Measurements from ENCODE around the gene CTNNB1.
A peak's percentile ranks its signal among the peaks of the same experiment; 100 is the strongest.

CTNNB1 gene
- total RNA-seq: 364 to 402 reads per million in 2 donors

GRCh38 chr3:41198950-41199865 lies at the start of gene CTNNB1:
Gene CTNNB1 (plus strand): TSS chr3:41199505. CDS start chr3:41224069, 24,564 bp downstream.
- DNase-seq: peak; percentile 84

DNA sequence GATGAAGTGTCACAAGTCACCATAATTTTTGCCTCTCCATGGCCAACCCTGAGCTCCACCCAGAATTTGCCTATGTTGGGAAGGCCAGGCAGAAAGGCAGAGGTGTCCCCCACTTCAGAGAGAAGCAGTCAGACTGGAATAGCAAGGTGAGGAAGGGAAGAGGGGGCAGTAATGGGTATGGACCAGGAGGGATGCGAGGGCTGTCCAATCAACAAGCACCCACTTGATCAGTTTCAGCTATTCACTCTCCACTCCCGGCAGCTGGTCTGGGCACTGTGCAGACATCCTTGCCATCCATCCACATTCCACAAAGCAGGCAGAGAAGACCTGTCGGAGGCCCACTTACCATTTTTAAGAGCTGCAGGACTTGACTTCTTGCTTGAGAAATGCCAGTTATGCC lies 43.5 kb upstream of the CTNNB1 start:
- DNase-seq: no peak

GRCh38 chr3:41158947-41159346 lies 40.4 kb upstream of the CTNNB1 start:
- DNase-seq: no peak

DNA sequence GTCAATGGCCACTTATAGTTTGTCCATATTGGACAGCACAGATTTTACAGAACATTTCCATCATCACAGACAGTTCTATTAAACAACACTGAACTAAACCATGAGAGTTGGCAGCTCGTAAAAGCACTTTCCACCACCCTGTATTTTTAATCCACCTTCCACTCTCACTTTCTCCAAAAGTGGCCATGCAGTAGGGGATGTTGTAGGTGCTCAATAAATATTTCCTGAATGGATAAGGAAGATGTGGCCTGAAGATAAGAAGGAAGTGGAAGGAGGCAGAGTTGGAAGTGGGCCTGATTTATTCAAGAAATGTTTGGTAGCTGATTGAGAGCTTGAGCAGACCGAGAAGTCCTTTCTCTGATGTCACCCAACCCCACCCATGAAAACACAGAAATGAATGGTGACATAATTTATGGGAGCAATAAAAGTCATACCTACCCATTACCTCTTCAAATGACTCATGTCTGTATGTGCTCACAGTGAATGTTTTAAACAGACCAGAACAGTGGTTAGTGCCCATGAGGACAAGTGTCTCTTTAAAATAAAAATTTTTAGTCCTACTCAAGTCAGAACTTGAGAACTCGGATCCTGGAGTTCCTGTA lies 39.6 kb upstream of the CTNNB1 start:
- DNase-seq: no peak

DNA sequence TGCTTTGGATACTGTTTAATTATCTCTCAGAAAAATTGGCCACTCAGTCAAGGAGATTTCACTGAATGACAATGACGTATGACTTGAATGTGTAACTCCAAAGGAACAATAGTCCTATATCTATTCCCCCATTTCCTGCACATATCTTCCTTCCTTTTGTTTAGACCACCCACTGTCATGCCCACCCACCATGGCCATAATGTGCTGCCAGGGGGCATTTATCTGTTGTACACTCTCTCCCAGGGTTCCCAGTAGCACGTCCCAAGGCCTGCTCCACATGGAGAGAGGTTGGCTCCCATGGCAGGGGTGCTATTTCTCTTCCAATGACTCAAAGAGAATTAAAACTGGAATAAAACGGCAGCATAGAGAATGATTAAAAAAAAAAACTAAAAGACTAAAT lies 36.8 kb upstream of the CTNNB1 start:
- no peak for DNase-seq

GRCh38 chr3:41163006-41163405 lies 36.3 kb upstream of the CTNNB1 start:
- no peak for DNase-seq

GRCh38 chr3:41163421-41163820 lies 35.9 kb upstream of the CTNNB1 start:
- DNase-seq: no peak

DNA sequence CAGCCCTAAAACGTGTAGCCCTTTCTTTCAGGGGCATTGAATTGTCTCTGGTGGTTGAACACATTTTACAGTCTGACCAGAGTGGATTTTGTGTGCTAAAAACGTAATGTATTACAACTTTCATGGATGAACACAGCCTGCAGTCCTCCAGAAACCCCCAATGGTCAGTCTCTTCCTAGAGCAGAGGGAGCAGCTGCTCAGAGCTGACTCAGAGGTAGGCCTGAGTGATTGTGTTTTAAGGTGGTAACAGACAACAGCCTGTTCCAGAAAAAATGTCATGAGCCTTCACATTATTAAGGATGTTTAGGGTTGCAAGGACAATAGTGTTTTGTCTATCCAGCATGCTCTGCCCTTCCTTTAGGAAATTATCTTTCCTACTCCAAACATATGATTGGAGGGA lies 34.5 kb upstream of the CTNNB1 start:
- no peak for DNase-seq

GRCh38 chr3:41167722-41168497 lies 31.4 kb upstream of the CTNNB1 start:
- DNase-seq: no peak

GRCh38 chr3:41169023-41169422 lies 30.3 kb upstream of the CTNNB1 start:
- DNase-seq: no peak

- DNase-seq: no peak
These were observed 25.1 kb upstream of the CTNNB1 start for GRCh38 chr3:41173926-41174885.

GRCh38 chr3:41175365-41175764 lies 23.9 kb upstream of the CTNNB1 start:
- DNase-seq: no peak

- no peak for DNase-seq
These were observed 22.7 kb upstream of the CTNNB1 start for GRCh38 chr3:41176596-41176995.

DNA sequence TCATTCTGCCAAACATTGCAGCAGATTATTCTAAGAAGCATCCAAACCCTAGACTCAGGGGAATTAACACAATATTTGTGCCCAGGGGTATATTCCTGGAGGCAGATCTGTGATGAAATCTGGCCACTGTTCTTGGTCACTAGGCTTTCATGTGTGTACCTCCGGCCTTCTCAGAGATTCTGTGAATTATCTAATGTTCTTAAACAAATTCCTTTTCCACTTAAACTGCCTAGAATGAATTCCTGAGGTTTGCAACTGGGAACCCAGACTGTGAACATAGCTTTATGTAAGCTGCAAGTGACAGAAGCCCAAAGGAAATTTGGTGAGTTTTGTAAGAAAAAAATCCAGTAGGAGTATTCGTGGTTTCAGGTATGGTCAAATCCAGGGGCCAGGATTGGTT lies 20.7 kb upstream of the CTNNB1 start:
- DNase-seq: no peak

DNA sequence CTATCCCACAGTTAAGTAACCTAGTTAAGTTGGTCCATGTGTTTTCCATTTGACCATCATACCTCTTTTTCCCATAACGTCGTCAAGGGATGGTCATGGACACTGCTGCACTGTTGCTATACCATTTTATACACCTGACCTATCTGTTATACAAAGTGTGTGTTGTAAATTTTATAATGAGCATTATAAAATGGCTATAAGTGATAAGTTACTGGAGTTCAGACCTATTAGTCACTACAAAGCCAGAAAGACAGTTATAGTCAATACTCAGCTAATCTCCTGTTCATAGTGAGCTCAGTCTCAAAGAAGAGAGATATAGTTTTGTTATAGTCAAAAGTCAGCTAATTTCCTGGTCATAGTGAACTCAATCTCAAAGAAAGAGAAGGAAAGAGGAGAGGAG lies 18.9 kb upstream of the CTNNB1 start:
- DNase-seq: no peak

DNA sequence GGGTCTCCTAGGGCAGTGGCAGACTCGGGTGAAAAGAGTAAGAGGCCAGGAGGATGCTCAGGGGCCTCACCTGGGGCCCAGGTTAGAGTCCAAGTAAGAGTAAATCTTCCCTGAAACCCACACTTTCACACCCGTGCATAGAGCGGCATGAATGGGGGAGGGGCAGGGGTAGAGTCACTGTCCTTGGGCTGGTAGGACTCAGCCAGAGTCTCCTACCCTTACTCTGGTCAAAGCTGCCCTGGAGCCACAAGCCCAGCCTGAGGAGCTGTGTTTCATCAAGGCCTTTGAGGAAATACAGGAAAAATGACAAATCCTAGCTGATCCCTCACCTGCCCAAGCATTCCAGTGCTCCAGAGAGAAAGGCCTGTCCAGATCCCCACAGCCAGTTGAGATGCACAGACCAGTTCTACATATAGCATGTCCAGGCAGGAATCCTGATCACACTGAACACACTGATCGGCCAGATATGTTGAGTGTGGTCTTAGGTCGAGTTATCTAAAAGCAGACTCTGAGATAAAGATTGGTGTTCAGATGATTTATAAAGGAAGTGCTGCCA lies 16.7 kb upstream of the CTNNB1 start:
- no peak for DNase-seq

- DNase-seq: no peak
These were observed 14.9 kb upstream of the CTNNB1 start for GRCh38 chr3:41184394-41184793.

- no peak for DNase-seq
These were observed 13.0 kb upstream of the CTNNB1 start for GRCh38 chr3:41186297-41186696.

DNA sequence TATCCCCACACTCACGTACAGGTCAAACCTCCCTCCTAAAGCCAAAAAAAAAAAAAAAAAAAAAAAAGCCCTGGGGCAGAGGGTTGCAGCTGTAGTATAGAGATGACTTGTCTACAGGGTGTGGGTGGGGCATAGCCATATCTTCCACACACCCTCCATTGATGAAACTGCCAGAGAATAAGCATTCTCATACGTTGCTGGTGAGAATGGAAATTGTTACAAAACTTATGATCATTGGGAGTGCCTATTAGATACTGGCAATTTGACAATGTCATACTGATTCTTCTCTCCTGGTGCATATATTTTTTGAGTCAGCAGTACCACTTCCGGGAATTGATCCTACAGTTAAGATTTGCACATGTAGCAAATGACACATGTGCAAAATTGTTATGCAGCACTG lies 11.0 kb upstream of the CTNNB1 start:
- no peak for DNase-seq

DNA sequence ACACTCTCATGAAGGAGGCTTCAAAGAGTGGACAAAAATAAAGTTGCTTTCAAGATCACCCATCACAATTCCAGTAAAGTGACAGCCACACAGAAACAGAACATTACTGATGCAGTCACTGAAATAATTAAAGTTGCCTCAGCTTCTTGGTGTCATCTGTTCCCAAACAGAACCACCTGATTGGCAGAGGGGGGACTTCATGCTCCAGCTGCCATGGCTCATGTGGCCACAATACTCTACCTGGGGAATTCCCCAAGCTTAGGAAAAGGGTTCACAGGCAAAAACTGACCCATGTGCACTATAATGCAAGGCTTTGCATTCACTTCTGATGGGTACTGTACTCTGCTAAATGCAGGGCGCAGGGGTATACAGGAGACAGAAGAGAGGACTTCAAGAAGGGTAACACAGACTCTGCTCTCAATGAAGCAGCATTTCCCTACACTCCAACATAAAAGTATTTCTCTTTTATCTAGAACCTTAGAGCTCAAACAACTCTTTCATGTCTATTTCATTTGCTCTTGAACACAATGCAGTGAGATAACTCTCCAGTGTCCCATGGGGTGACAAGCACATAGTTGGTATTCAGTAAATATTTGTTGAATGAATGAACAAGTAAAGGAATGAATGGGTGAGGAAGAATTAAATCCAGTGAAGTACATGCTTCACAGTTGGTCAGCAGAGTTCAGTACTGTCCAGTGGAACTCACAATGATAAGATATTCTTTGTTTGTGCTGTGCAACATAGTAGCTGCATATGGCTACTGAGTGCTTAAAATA lies 8.6 kb upstream of the CTNNB1 start:
- DNase-seq: no peak

- no peak for DNase-seq
These were observed 6.4 kb upstream of the CTNNB1 start for GRCh38 chr3:41192885-41193284.
